Fibroblast of peridontal ligament (primary cell): ENCODE measurements around the gene ABCF2.
A peak's percentile ranks its signal among the peaks of the same experiment; 100 is the strongest.

Experiments used
- DNase-seq: peaks from one replicate; pipeline ENCODE4 v3.0.0-alpha.2; 2010; ENCODE audit errors: extremely low read depth

The ABCF2 gene

GRCh38 chr7:151252961-151253711 is 26.1 kb upstream of the ABCF2 start:
- peak; percentile 36 for DNase-seq

GRCh38 chr7:151252561-151252835 is 25.5 kb upstream of the ABCF2 start:
- DNase-seq, result no peak

- DNase-seq, result peak; percentile 67
These were observed 24.9 kb upstream of the ABCF2 start for GRCh38 chr7:151251689-151252560.

- no peak for DNase-seq
These were observed 24.3 kb upstream of the ABCF2 start for GRCh38 chr7:151251328-151251688.

GRCh38 chr7:151250181-151251132 is 23.5 kb upstream of the ABCF2 start:
- no peak for DNase-seq

- peak; percentile 36 for DNase-seq
These were observed 22.7 kb upstream of the ABCF2 start for GRCh38 chr7:151249732-151250072.

- DNase-seq, result peak; percentile 50
These were observed 22.2 kb upstream of the ABCF2 start for GRCh38 chr7:151249034-151249731.

- peak; percentile 51 for DNase-seq
These were observed 21.5 kb upstream of the ABCF2 start, which contains the start of gene SMARCD3 for GRCh38 chr7:151248346-151249033. SMARCD3 (minus strand) TSS chr7:151248694; CDS start chr7:151248562, 132 bp downstream.

- DNase-seq, result peak; percentile 19
These were observed 20.8 kb upstream of the ABCF2 start for GRCh38 chr7:151247611-151248345.

GRCh38 chr7:151246851-151247580 is 20.0 kb upstream of the ABCF2 start:
- no peak for DNase-seq

GRCh38 chr7:151246102-151246850 is 19.3 kb upstream of the ABCF2 start:
- no peak for DNase-seq

GRCh38 chr7:151245360-151246101 is 18.5 kb upstream of the ABCF2 start:
- no peak for DNase-seq

- no peak for DNase-seq
These were observed 17.9 kb upstream of the ABCF2 start for GRCh38 chr7:151244841-151245346.

- DNase-seq, result peak; percentile 72
These were observed 17.3 kb upstream of the ABCF2 start for GRCh38 chr7:151244196-151244840.

GRCh38 chr7:151243408-151244195 is 16.6 kb upstream of the ABCF2 start:
- no peak for DNase-seq

- no peak for DNase-seq
These were observed 16.0 kb upstream of the ABCF2 start for GRCh38 chr7:151243045-151243349.
